Common myeloid progenitor, CD34-positive (primary cell): Measurements from ENCODE around the gene EXOC2.

Experiments
- CTCF ChIA-PET: fragments of 350-600 bp; sonication (Branson Sonifier 250); formaldehyde crosslinking; loops from one replicate; lab custom pipeline; 2021; ENCODE audit warnings: antibody characterized with exemption; lab: Charles Lee
- POLR2A ChIA-PET: fragments of 350-600 bp; sonication (Branson Sonifier 250); formaldehyde crosslinking; loops from one replicate; lab custom pipeline; 2021; ENCODE audit warnings: antibody characterized with exemption; lab: Charles Lee
- DNase-seq, 3 donors: peaks; one replicate each; pipeline versions ENCODE4 v3.0.0 to v3.0.0-alpha.2; 2013
- H3K27ac ChIP-seq, 2 experiments: 1 replicate in 1 of 2; 2 replicates in 1 of 2; pipeline ENCODE4 v1.7.0; 2013; ENCODE audit warnings: inconsistent platforms in 2 of 2, low read length in 2 of 2, mild to moderate bottlenecking in 2 of 2, low read depth in 1 of 2, moderate library complexity in 1 of 2; ENCODE audit not compliant: severe bottlenecking in 2 of 2, insufficient read depth in 1 of 2, poor library complexity in 1 of 2
- H3K27me3 ChIP-seq, 5 experiments: replicated peaks in 2 of 5; 1 replicate in 3 of 5; 2 replicates in 2 of 5; pipeline versions ENCODE4 v1.6.1 to v1.7.0; 2013; ENCODE audit warnings: low read length in 4 of 5, mild to moderate bottlenecking in 2 of 5, moderate library complexity in 2 of 5, inconsistent platforms in 1 of 5; ENCODE audit not compliant: insufficient read depth in 5 of 5, control insufficient read depth in 4 of 5
- H3K36me3 ChIP-seq, 4 experiments: 1 replicate in 2 of 4; 2 replicates in 2 of 4; pipeline versions ENCODE4 v1.6.1 to v1.7.0; 2013; ENCODE audit warnings: low read length in 3 of 4, control low read depth in 1 of 4, mild to moderate bottlenecking in 1 of 4; ENCODE audit not compliant: control insufficient read depth in 4 of 4, insufficient read depth in 4 of 4
- H3K4me1 ChIP-seq, 4 experiments: 1 replicate in 3 of 4; 2 replicates in 1 of 4; pipeline versions ENCODE4 v1.6.1 to v1.7.1; 2013; ENCODE audit warnings: low read length in 3 of 4, mild to moderate bottlenecking in 3 of 4, control low read depth in 1 of 4, inconsistent platforms in 1 of 4, moderate library complexity in 1 of 4; ENCODE audit not compliant: control insufficient read depth in 4 of 4, insufficient read depth in 4 of 4; ENCODE audit errors: control extremely low read depth in 1 of 4
- H3K4me3 ChIP-seq, 7 experiments: 1 replicate in 4 of 7; 2 replicates in 3 of 7; pipeline versions ENCODE4 v1.5.1 to v1.7.0; 2013; ENCODE audit warnings: mild to moderate bottlenecking in 7 of 7, low read length in 6 of 7, moderate library complexity in 6 of 7, inconsistent platforms in 2 of 7, low read depth in 2 of 7, control low read depth in 1 of 7; ENCODE audit not compliant: insufficient read depth in 4 of 7, control insufficient read depth in 1 of 7; ENCODE audit errors: extremely low read depth in 1 of 7
- H3K9me3 ChIP-seq, 5 experiments: 1 replicate in 4 of 5; 2 replicates in 1 of 5; pipeline versions ENCODE4 v1.6.1 to v1.7.1; 2013; ENCODE audit warnings: low read length in 4 of 5, mild to moderate bottlenecking in 2 of 5, inconsistent platforms in 1 of 5, low read depth in 1 of 5, moderate library complexity in 1 of 5; ENCODE audit not compliant: control insufficient read depth in 4 of 5, insufficient read depth in 2 of 5; ENCODE audit errors: control extremely low read depth in 1 of 5
- WGBS: methylation state at CpG from one replicate; pipeline ENCODE4 v1.1.5; 2013; ENCODE audit not compliant: insufficient coverage; 5-methylcytosine and 5-hydroxymethylcytosine counted together

The EXOC2 gene

GRCh38 chr6:633611-634010 lies 59.3 kb downstream of the EXOC2 start:
- no peaks in the 10 kb centered on the region for H3K9me3 ChIP-seq
- H3K4me3 ChIP-seq = no peak overlapping the region
- no peak for DNase-seq
- peaks cover 2 to 18% (median 14%) of the 10 kb centered on the region in 4 experiments for H3K36me3 ChIP-seq
- 100% methylated on average over 1 of the region's 1 CpG for WGBS
- H3K27me3 ChIP-seq = no peaks in the 10 kb centered on the region
- no peak overlapping the region for H3K27ac ChIP-seq
- no peaks in the 10 kb centered on the region for H3K4me1 ChIP-seq
- CTCF ChIA-PET = interaction anchor here (0.7 kb wide), 1 partner anchor 54 kb away, joined by 3 read pairs; no protein-coding TSS in a partner anchor
- POLR2A ChIA-PET = interaction anchor here (0.6 kb wide), 1 partner anchor 33 kb away, joined by 5 read pairs; no protein-coding TSS in a partner anchor

DNA sequence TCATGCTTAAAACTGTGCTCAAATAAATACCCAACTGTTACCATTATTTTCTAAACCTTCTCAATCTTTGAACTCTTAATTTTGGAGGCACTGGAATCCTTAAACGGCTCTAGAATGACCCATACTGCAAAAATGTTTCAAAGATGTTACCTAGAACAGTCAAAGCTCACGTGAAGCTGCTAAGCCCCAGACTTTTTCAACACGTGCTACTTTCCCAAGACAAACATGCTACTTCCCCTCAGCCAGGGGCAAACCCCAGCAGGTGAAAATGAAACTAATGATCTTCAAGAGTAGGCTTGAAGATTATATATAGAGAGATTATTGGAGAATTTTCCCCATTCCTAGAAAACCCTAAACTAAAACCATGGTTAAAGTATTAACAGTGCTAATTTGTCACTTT lies 64.2 kb downstream of the EXOC2 start:
- 100% methylated on average over 1 of the region's 3 CpGs for WGBS
- ChIA-PET POLR2A (no interaction called here), CTCF (no interaction called here)
- H3K27ac ChIP-seq = no peak overlapping the region
- DNase-seq = peak in 1 of 3 donors; percentile 32
- H3K27me3 ChIP-seq = no peaks in the 10 kb centered on the region
- H3K4me1 ChIP-seq = no peaks in the 10 kb centered on the region
- H3K36me3 ChIP-seq = peaks cover 0 to 11% (median 8%) of the 10 kb centered on the region in 4 experiments
- no peaks in the 10 kb centered on the region for H3K9me3 ChIP-seq
- no peak overlapping the region for H3K4me3 ChIP-seq

DNA sequence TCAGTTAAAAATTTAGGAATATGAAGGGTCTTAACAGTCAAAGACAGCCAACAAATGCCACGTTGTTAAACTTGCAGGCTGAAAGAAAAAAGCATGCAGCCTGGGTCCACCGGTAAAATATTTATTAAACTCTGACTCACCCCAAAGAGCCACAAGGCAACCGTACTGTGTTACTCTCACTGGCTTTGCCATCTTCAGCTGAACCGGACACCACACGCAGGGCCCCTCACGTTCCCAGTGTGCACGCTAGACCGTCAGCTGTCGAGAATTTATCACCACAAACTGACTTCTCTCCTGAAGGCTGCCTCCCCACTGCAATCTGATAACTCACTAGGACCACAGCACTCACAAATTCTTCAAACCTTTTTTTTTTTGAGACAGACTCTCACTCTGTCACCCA lies 66.7 kb downstream of the EXOC2 start:
- WGBS = 95% methylated on average over 9 of the region's 9 CpGs
- Histone ChIP-seq H3K9me3 (no peaks in the 10 kb centered on the region), H3K36me3 (peaks cover 2 to 12% (median 9%) of the 10 kb centered on the region in 4 experiments), H3K4me1 (no peaks in the 10 kb centered on the region), H3K27me3 (no peaks in the 10 kb centered on the region), H3K4me3 (no peak overlapping the region), H3K27ac (no peak overlapping the region)
- POLR2A ChIA-PET = no interaction called here
- CTCF ChIA-PET = no interaction called here
- DNase-seq = peak in 1 of 3 donors; percentile 8

- no peaks in the 10 kb centered on the region for H3K4me1 ChIP-seq
- no peaks in the 10 kb centered on the region for H3K27me3 ChIP-seq
- ChIA-PET CTCF (interaction anchor here (1.0 kb wide), 1 partner anchor 812 kb away, joined by 3 read pairs; no protein-coding TSS in a partner anchor), POLR2A (no interaction called here)
- H3K4me3 ChIP-seq = no peak overlapping the region
- no peaks in the 10 kb centered on the region for H3K9me3 ChIP-seq
- WGBS = over 99% methylated on average over 11 of the region's 11 CpGs
- H3K36me3 ChIP-seq = peaks cover 2 to 13% (median 6%) of the 10 kb centered on the region in 4 experiments
- DNase-seq = peak in 2 of 3 donors; percentile 21 to 34
- H3K27ac ChIP-seq = no peak overlapping the region
These were observed 68.0 kb downstream of the EXOC2 start for GRCh38 chr6:624979-625378.

DNA sequence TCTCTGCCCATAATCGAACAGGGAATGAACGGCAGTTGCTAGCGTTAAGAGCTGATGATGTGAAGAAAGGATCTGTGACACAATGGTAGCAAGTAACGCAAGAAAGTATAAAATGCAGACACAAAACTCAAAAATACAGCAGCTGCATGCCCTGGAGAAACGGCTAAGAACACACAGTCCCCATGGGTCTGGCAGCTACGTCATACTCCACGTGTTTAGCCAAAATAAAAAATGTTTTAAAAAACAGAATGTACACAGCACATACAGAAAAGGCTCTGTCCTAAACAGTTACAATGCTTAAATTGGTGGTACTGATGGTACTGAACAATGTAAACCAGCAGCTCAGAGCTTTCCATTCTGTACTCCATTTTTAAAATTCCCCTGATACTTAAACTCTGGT lies 70.5 kb downstream of the EXOC2 start:
- ChIA-PET POLR2A (no interaction called here), CTCF (interaction anchor here (1.2 kb wide), 1 partner anchor 30 kb away, joined by 3 read pairs; no protein-coding TSS in a partner anchor)
- Histone ChIP-seq H3K36me3 (peaks cover 2 to 11% (median 6%) of the 10 kb centered on the region in 4 experiments), H3K4me1 (no peaks in the 10 kb centered on the region), H3K4me3 (no peak overlapping the region), H3K27me3 (no peaks in the 10 kb centered on the region), H3K9me3 (no peaks in the 10 kb centered on the region), H3K27ac (no peak overlapping the region)
- DNase-seq = no peak
- WGBS = 100% methylated on average over 4 of the region's 7 CpGs

GRCh38 chr6:621931-622330 lies 71.0 kb downstream of the EXOC2 start:
- WGBS = 98% methylated on average over 9 of the region's 9 CpGs
- no peak overlapping the region for H3K4me3 ChIP-seq
- no peak for DNase-seq
- no peaks in the 10 kb centered on the region for H3K9me3 ChIP-seq
- H3K27ac ChIP-seq = no peak overlapping the region
- ChIA-PET POLR2A (no interaction called here), CTCF (interaction anchor here (1.2 kb wide), 1 partner anchor 29 kb away, joined by 3 read pairs; no protein-coding TSS in a partner anchor)
- H3K4me1 ChIP-seq = no peaks in the 10 kb centered on the region
- H3K27me3 ChIP-seq = no peaks in the 10 kb centered on the region
- peaks cover 3 to 15% (median 8%) of the 10 kb centered on the region in 4 experiments for H3K36me3 ChIP-seq

GRCh38 chr6:620950-621349 lies 72.0 kb downstream of the EXOC2 start:
- H3K9me3 ChIP-seq = no peaks in the 10 kb centered on the region
- H3K4me1 ChIP-seq = no peaks in the 10 kb centered on the region
- H3K36me3 ChIP-seq = peaks cover 4 to 15% (median 8%) of the 10 kb centered on the region in 4 experiments
- 95% methylated on average over 4 of the region's 4 CpGs for WGBS
- POLR2A ChIA-PET = no interaction called here
- H3K4me3 ChIP-seq = no peak overlapping the region
- H3K27ac ChIP-seq = no peak overlapping the region
- no peak for DNase-seq
- CTCF ChIA-PET = no interaction called here
- H3K27me3 ChIP-seq = no peaks in the 10 kb centered on the region
